Measurements from ENCODE around the gene POLK.
A peak's percentile ranks its signal among the peaks of the same experiment; 100 is the strongest.
"Not testable (repeated sequence)": the region's sequence is repeated elsewhere in the genome, so short reads cannot be mapped to it uniquely, and the experiment has no call there.

Gene POLK

GRCh38 chr5:75558221-75558620 lies 46.5 kb downstream of the POLK start:
- H3K36me3 ChIP-seq (ENCODE audit: low read depth), result peaks cover 26% of the 10 kb centered on the region
- no peak for DNase-seq (ENCODE audit: low spot score)
- no peaks in the 10 kb centered on the region for H3K27me3 ChIP-seq (ENCODE audit: insufficient read depth, poor library complexity, severe bottlenecking)
- peaks cover 7% of the 10 kb centered on the region for H3K9me3 ChIP-seq (ENCODE audit: severe bottlenecking)
- no peak overlapping the region for H3K27ac ChIP-seq (ENCODE audit: poor library complexity, severe bottlenecking)
- H3K4me1 ChIP-seq (ENCODE audit: insufficient read depth, poor library complexity, severe bottlenecking), result no peaks in the 10 kb centered on the region
- no peak for TF ChIP-seq CTCF (IDR thresholded peaks at IDR 0.05; ENCODE audit: poor library complexity, severe bottlenecking)
- no peak overlapping the region for H3K4me3 ChIP-seq (ENCODE audit: severe bottlenecking)
- ATAC-seq (ENCODE audit: low read depth), result no peak

DNA sequence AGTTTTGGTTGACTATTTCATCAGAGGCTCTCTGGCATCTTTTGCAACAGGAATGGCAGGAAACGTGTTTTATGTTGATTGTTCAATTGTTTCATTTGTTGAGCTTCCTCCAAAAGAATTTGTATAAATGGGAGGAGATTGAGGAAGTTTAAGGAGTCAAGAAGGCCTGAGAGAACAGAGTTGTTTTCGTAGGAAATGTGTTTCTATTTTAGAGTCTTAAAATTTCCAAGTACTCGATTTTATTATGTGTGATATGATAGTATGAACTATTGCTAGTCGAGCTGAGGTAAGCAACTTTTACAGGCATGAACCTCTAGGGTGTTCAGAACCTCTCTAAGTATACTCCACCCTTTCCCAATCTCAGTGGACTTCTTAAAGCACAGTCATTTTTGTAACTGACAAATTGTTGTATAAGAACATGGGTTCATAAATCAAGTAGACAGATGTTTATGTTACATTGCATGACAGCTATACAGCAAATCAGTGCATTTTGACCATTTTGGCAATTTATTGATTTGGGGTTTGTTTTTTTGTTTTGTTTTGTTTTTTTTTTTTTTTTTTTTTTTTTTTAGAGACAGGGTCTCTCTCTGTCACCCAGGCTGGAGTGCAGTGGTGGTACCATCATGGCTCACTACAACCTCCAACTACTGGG lies 47.4 kb downstream of the POLK start:
- H3K36me3 ChIP-seq (ENCODE audit: low read depth), result peaks cover 17% of the 10 kb centered on the region
- no peak overlapping the region for H3K4me3 ChIP-seq (ENCODE audit: severe bottlenecking)
- no peak for TF ChIP-seq CTCF (IDR thresholded peaks at IDR 0.05; ENCODE audit: poor library complexity, severe bottlenecking)
- no peaks in the 10 kb centered on the region for H3K27me3 ChIP-seq (ENCODE audit: insufficient read depth, poor library complexity, severe bottlenecking)
- H3K9me3 ChIP-seq (ENCODE audit: severe bottlenecking), result peaks cover 10% of the 10 kb centered on the region
- ATAC-seq (ENCODE audit: low read depth), result no peak
- no peak for DNase-seq (ENCODE audit: low spot score)
- H3K4me1 ChIP-seq (ENCODE audit: insufficient read depth, poor library complexity, severe bottlenecking), result no peaks in the 10 kb centered on the region
- no peak overlapping the region for H3K27ac ChIP-seq (ENCODE audit: poor library complexity, severe bottlenecking)

DNA sequence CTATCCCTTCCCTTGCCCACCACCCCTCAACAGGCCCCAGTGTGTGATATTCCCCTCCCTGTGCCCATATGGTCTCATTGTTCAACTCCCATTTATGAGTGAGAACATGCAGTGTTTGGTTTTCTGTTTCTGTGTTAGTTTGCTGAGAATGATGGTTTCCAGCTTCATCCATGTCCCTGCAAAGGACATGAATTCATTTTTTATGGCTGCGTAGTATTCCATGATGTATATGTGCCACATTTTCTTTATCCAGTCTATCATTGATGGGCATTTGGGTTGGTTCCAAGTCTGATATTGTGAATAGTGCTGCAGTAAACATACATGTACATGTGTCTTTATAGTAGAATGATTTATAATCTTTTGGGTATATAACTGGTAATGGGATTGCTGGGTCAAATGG lies 49.0 kb downstream of the POLK start:
- H3K36me3 ChIP-seq (ENCODE audit: low read depth), result peaks cover 16% of the 10 kb centered on the region
- not testable (repeated sequence) for H3K9me3 ChIP-seq (ENCODE audit: severe bottlenecking); DNase-seq (ENCODE audit: low spot score); H3K4me3 ChIP-seq (ENCODE audit: severe bottlenecking); H3K27me3 ChIP-seq (ENCODE audit: insufficient read depth, poor library complexity, severe bottlenecking); H3K4me1 ChIP-seq (ENCODE audit: insufficient read depth, poor library complexity, severe bottlenecking); ATAC-seq (ENCODE audit: low read depth); H3K27ac ChIP-seq (ENCODE audit: poor library complexity, severe bottlenecking)

GRCh38 chr5:75565991-75566709 lies 54.5 kb downstream of the POLK start:
- not testable (repeated sequence) for DNase-seq (ENCODE audit: low spot score); H3K27me3 ChIP-seq (ENCODE audit: insufficient read depth, poor library complexity, severe bottlenecking); H3K4me3 ChIP-seq (ENCODE audit: severe bottlenecking); H3K9me3 ChIP-seq (ENCODE audit: severe bottlenecking)
- peak; percentile 8; the same call in 2 of the 3 replicates for ATAC-seq (ENCODE audit: low read depth)
- H3K36me3 ChIP-seq (ENCODE audit: low read depth), result peaks cover 13% of the 10 kb centered on the region
- H3K27ac ChIP-seq (ENCODE audit: poor library complexity, severe bottlenecking), result peak overlapping the region; percentile 60
- H3K4me1 ChIP-seq (ENCODE audit: insufficient read depth, poor library complexity, severe bottlenecking), result peaks cover 17% of the 10 kb centered on the region

GRCh38 chr5:75566710-75567309 lies 55.1 kb downstream of the POLK start:
- TF ChIP-seq CTCF (IDR thresholded peaks at IDR 0.05; ENCODE audit: poor library complexity, severe bottlenecking), result no peak
- DNase-seq (ENCODE audit: low spot score) (no peak), ATAC-seq (ENCODE audit: low read depth) (peak; percentile 99)
- Histone ChIP-seq H3K4me1 (ENCODE audit: insufficient read depth, poor library complexity, severe bottlenecking) (peaks cover 17% of the 10 kb centered on the region), H3K4me3 (ENCODE audit: severe bottlenecking) (no peak overlapping the region), H3K27me3 (ENCODE audit: insufficient read depth, poor library complexity, severe bottlenecking) (no peaks in the 10 kb centered on the region), H3K36me3 (ENCODE audit: low read depth) (peaks cover 15% of the 10 kb centered on the region), H3K27ac (ENCODE audit: poor library complexity, severe bottlenecking) (peak overlapping the region; percentile 60), H3K9me3 (ENCODE audit: severe bottlenecking) (peaks cover 10% of the 10 kb centered on the region)
